HG02885 (cell line): ENCODE data around the gene SLC6A9.

Experiments used
- ATAC-seq: cut with Tn5 transposase; IDR thresholded peaks from one replicate; pipeline ENCODE4 v1.9.1; 2021; ENCODE audit warnings: mild to moderate bottlenecking; ENCODE audit not compliant: unreplicated experiment, poor library complexity

Gene SLC6A9

GRCh38 chr1:43975249-43975961, 55.9 kb downstream of the SLC6A9 start:
- ATAC-seq = peak; percentile 4

GRCh38 chr1:43974443-43975248, 56.6 kb downstream of the SLC6A9 start, which contains the start of gene ATP6V0B:
Gene ATP6V0B, plus strand, starts transcription at chr1:43974960. Its CDS starts 81 bp downstream, at chr1:43975041.
- peak; percentile 69 for ATAC-seq

- no peak for ATAC-seq
Observed at GRCh38 chr1:43973981-43974442, 57.2 kb downstream of the SLC6A9 start.

- ATAC-seq = no peak
Observed at GRCh38 chr1:43971336-43971980, 59.8 kb downstream of the SLC6A9 start.

GRCh38 chr1:43970911-43971310, 60.4 kb downstream of the SLC6A9 start:
- ATAC-seq = no peak

- ATAC-seq = no peak
Observed at GRCh38 chr1:43970502-43970901, 60.8 kb downstream of the SLC6A9 start.

GRCh38 chr1:43969746-43970466, 61.4 kb downstream of the SLC6A9 start, which contains the start of gene DPH2:
Gene DPH2, plus strand, starts transcription at chr1:43970010. Its CDS starts 166 bp downstream, at chr1:43970176.
- peak; percentile 90 for ATAC-seq

- ATAC-seq = no peak
Observed at GRCh38 chr1:43969416-43969745, 61.9 kb downstream of the SLC6A9 start.

GRCh38 chr1:43968348-43968948, 62.8 kb downstream of the SLC6A9 start:
- no peak for ATAC-seq

GRCh38 chr1:43965316-43965715, 65.9 kb downstream of the SLC6A9 start:
- ATAC-seq = no peak

- no peak for ATAC-seq
Observed at GRCh38 chr1:43963890-43964289, 67.4 kb downstream of the SLC6A9 start.

- ATAC-seq = no peak
Observed at GRCh38 chr1:43963006-43963405, 68.3 kb downstream of the SLC6A9 start.

- ATAC-seq = no peak
Observed at GRCh38 chr1:43962324-43962723, 68.9 kb downstream of the SLC6A9 start.

- no peak for ATAC-seq
Observed at GRCh38 chr1:43961692-43962091, 69.6 kb downstream of the SLC6A9 start.

- ATAC-seq = no peak
Observed at GRCh38 chr1:43960798-43961197, 70.5 kb downstream of the SLC6A9 start.

- ATAC-seq = no peak
Observed at GRCh38 chr1:43958351-43959255, 72.7 kb downstream of the SLC6A9 start.

GRCh38 chr1:43957407-43958040, 73.7 kb downstream of the SLC6A9 start:
- ATAC-seq = no peak

- ATAC-seq = no peak
Observed at GRCh38 chr1:43956234-43956633, 75.0 kb downstream of the SLC6A9 start.
